ENCODE measurements around the gene TMEM200A. TPM values are rescaled to one million over a fixed set of nuclear protein-coding genes. Genes with fewer than 3 reads are reported as not detected.

Gene TMEM200A
- total RNA-seq, 4 donors from 2014 or later: 0.42 to 1.0 (median 0.82) TPM

GRCh38 chr6:130377371-130377770, 11.6 kb downstream of the TMEM200A start:
- TF ChIP-seq CTCF (IDR thresholded peaks at IDR 0.05) (no peak), EP300 (IDR thresholded peaks at IDR 0.05) (no peak), POLR2A (IDR thresholded peaks at IDR 0.05; ENCODE audit: low read depth) (no peak), POLR2AphosphoS5 (IDR thresholded peaks at IDR 0.05) (no peak)
- H3K9me3 ChIP-seq: no peaks in the 10 kb centered on the region
- no peak for DNase-seq (ENCODE audit: extremely low spot score)
- no peak overlapping the region for H3K27ac ChIP-seq (replicated peaks in 1 of 4)
- no peaks in the 10 kb centered on the region for H3K27me3 ChIP-seq
- H3K4me3 ChIP-seq: no peak overlapping the region
- intact Hi-C loops (cut with DNase I): no loop called here
- no peaks in the 10 kb centered on the region for H3K4me1 ChIP-seq
- H3K36me3 ChIP-seq: no peaks in the 10 kb centered on the region

- Histone ChIP-seq H3K4me1 (no peaks in the 10 kb centered on the region), H3K4me3 (no peak overlapping the region), H3K27ac (replicated peaks in 1 of 4) (no peak overlapping the region), H3K27me3 (no peaks in the 10 kb centered on the region), H3K36me3 (no peaks in the 10 kb centered on the region), H3K9me3 (no peaks in the 10 kb centered on the region)
- 96% methylated on average over 2 of the region's 2 CpGs for WGBS
- TF ChIP-seq CTCF (IDR thresholded peaks at IDR 0.05) (no peak), EP300 (IDR thresholded peaks at IDR 0.05) (no peak), POLR2AphosphoS5 (IDR thresholded peaks at IDR 0.05) (no peak), POLR2A (IDR thresholded peaks at IDR 0.05; ENCODE audit: low read depth) (no peak)
- intact Hi-C loops (cut with DNase I): no loop called here
- DNase-seq (ENCODE audit: extremely low spot score): no peak
Measured at GRCh38 chr6:130377915-130378314, 12.1 kb downstream of the TMEM200A start.

DNA sequence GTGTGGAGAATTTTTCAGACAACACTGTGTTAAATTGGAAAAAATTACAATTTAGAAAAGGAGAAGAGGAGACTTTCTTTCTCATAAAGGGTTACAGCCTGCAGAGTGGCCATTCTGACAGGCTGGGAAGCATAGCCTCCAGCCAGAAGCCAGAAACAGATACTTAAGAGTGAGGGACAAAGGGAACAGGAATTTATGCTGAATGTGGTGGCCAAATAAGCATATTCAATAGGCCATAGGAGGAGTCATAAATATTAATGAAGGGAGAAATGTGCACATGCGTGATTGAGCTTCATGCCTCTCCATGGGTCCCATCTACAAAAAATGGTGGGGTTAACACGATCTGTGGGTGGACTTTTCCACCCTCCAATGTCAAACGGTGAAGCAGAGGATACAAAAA, 13.4 kb downstream of the TMEM200A start:
- no peak overlapping the region for H3K27ac ChIP-seq (replicated peaks in 1 of 4)
- H3K9me3 ChIP-seq: no peaks in the 10 kb centered on the region
- TF ChIP-seq CTCF (IDR thresholded peaks at IDR 0.05) (no peak), EP300 (IDR thresholded peaks at IDR 0.05) (no peak), POLR2A (IDR thresholded peaks at IDR 0.05; ENCODE audit: low read depth) (no peak), POLR2AphosphoS5 (IDR thresholded peaks at IDR 0.05) (no peak)
- H3K4me3 ChIP-seq: no peak overlapping the region
- intact Hi-C loops (cut with DNase I): no loop called here
- no peak for DNase-seq (ENCODE audit: extremely low spot score)
- H3K27me3 ChIP-seq: no peaks in the 10 kb centered on the region
- H3K4me1 ChIP-seq: no peaks in the 10 kb centered on the region
- no peaks in the 10 kb centered on the region for H3K36me3 ChIP-seq
- WGBS: 90% methylated on average over 3 of the region's 3 CpGs

DNA sequence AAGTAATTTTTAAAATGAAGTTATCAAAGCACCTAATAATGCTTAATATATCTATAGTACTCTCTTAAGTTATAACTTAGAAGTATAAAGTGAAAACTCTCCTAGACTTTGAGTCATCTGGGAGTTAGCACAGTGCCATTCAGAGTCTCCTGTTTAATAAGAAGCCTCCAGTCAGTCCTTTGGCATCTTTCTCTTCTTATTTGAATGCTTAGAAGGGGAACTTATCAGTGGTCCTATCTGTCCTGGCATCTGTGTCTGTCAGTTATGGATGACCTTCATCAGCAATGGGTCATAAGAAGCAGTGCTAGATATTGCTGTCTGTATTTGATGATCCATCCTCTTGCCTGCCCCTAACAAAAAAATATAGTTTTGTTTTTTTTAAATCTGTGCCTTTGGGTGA, 15.2 kb downstream of the TMEM200A start:
- Histone ChIP-seq H3K4me1 (no peaks in the 10 kb centered on the region), H3K9me3 (no peaks in the 10 kb centered on the region), H3K27ac (replicated peaks in 1 of 4) (no peak overlapping the region), H3K27me3 (no peaks in the 10 kb centered on the region), H3K36me3 (no peaks in the 10 kb centered on the region), H3K4me3 (no peak overlapping the region)
- no peak for DNase-seq (ENCODE audit: extremely low spot score)
- TF ChIP-seq POLR2A (IDR thresholded peaks at IDR 0.05; ENCODE audit: low read depth) (no peak), POLR2AphosphoS5 (IDR thresholded peaks at IDR 0.05) (no peak), CTCF (IDR thresholded peaks at IDR 0.05) (no peak), EP300 (IDR thresholded peaks at IDR 0.05) (no peak)
- intact Hi-C loops (cut with DNase I): no loop called here
